ENCODE measurements around the gene MT2A. TPM values are rescaled to one million over a fixed set of nuclear protein-coding genes. Genes with fewer than 3 reads are reported as not detected.

MT2A gene
- total and polyA plus RNA-seq, 7 donors = 37.5 to 968 (median 161) TPM

DNA sequence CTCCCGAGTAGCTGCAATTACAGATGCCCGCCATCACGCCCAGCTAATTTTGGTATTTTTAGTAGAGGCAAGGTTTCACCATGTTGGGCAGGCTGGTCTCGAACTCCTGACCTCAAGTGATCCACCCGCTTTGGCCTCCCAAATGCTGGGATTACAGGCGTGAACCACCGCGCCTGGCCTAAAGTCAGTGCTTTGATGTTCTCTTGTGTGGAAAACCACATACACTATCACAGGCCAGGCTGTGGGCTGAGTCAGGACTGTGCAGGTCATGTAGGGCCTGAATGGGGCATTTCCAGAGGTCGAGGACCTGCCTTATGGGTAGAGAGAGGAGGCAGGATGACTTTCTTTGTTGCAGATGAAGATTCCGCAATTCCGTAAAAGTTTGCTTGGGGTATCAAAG is 24.1 kb upstream of the MT2A start:
- Histone ChIP-seq H3K36me3 (no peaks in the 10 kb centered on the region), H3K27me3 (peaks cover 5 to 24% (median 11%) of the 10 kb centered on the region in 3 donors), H3K4me1 (peaks cover 0 to 5% (median 5%) of the 10 kb centered on the region in 4 donors), H3K27ac (no peak overlapping the region), H3K9me3 (no peaks in the 10 kb centered on the region), H3K4me3 (no peak overlapping the region)
- 86 to 92% methylated on average over 11 of the region's 11 CpGs for WGBS, 2 donors
- DNase-seq = no peak
- intact Hi-C loops (cut with DNase I) = no loop called here
- TF ChIP-seq, protein P1, sequence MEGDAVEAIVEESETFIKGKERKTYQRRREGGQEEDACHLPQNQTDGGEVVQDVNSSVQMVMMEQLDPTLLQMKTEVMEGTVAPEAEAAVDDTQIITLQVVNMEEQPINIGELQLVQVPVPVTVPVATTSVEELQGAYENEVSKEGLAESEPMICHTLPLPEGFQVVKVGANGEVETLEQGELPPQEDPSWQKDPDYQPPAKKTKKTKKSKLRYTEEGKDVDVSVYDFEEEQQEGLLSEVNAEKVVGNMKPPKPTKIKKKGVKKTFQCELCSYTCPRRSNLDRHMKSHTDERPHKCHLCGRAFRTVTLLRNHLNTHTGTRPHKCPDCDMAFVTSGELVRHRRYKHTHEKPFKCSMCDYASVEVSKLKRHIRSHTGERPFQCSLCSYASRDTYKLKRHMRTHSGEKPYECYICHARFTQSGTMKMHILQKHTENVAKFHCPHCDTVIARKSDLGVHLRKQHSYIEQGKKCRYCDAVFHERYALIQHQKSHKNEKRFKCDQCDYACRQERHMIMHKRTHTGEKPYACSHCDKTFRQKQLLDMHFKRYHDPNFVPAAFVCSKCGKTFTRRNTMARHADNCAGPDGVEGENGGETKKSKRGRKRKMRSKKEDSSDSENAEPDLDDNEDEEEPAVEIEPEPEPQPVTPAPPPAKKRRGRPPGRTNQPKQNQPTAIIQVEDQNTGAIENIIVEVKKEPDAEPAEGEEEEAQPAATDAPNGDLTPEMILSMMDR (IDR thresholded peaks at IDR 0.05) = no peak
- TF ChIP-seq POLR2AphosphoS5 (IDR thresholded peaks at IDR 0.05) = no peak
- no peak for TF ChIP-seq POLR2A (IDR thresholded peaks at IDR 0.05)
- no peak for TF ChIP-seq EP300 (IDR thresholded peaks at IDR 0.05)

DNA sequence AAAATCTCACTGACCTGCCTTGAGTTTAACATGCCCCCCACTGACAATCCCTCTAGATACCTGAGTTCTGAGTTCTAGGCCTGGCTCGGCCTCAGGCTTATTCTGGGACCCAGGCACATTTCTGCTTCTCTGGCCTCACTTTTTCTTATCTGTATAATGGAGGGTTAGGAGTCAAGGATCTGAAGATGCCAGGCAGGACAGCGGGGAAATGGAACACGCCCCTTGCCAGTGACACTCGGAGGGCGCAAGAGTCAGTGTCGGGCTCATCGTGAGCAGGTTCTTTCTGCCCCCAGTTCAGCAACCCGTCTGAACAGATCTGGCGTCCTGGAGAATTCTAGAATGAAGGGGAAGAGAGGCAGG is 19.6 kb upstream of the MT2A start:
- Histone ChIP-seq H3K27ac (no peak overlapping the region), H3K36me3 (no peaks in the 10 kb centered on the region), H3K9me3 (no peaks in the 10 kb centered on the region), H3K4me1 (peaks cover 0 to 12% (median 10%) of the 10 kb centered on the region in 4 donors), H3K27me3 (peaks cover 9 to 41% (median 20%) of the 10 kb centered on the region in 3 donors), H3K4me3 (peak overlapping the region in 3 of 4 donors; percentile 23 to 49 (median 48))
- intact Hi-C loops (cut with DNase I) = loop anchor here (5.0 kb wide), 1 partner anchor 109 kb away; no protein-coding TSS in a partner anchor
- 24 to 38% methylated on average over 9 of the region's 9 CpGs for WGBS, 2 donors
- TF ChIP-seq POLR2AphosphoS5 (IDR thresholded peaks at IDR 0.05) (no peak), POLR2A (IDR thresholded peaks at IDR 0.05) (no peak), EP300 (IDR thresholded peaks at IDR 0.05) (no peak)
- TF ChIP-seq, protein P1 (IDR thresholded peaks at IDR 0.05) = no peak
- DNase-seq = no peak

DNA sequence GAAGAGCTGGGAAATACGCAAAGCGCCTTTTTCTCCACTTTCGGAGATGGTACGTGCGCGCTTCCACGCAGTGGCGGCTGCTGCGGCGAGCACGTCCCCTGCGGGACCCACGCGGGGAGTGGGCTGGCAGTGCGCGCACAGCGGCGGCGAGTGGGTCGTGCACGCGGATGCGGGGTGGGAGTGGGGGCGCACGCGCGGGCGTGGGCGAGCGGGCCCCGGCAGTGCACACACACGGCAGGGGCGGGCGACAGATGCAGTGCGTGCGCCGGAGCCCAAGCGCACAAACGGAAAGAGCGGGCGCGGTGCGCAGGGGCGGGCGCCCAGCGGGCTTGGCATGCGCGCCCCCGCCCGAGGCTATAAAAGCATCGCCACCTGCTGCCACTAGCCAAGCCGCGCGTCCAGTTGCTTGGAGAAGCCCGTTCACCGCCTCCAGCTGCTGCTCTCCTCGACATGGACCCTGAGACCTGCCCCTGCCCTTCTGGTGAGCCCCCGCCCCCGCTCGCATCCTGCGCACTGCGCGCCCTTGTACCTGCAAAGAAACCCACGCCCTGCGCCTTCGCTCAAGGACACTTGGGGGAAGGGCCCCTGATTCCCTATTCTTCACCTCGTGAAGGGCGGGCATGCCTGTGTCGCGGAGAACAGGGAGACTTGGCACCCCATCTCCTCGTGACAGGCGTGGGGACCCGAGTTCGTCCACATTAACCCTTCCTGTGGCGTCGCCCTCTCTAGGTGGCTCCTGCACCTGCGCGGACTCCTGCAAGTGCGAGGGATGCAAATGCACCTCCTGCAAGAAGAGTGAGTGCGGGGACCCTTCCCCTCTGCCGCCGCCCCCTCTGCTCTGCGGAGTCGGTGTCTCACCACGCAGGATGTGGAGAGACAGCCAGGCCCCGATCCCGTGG is 19.0 kb upstream of the MT2A start, which contains the start of gene MT3:
TSS of gene MT3 (plus strand) at position 388 of the 899 bp plus-strand sequence. CDS start at position 451, 63 bp downstream.
- 6 to 8% methylated on average over 87 of the region's 87 CpGs for WGBS, 2 donors
- intact Hi-C loops (cut with DNase I) = loop anchor here (5.0 kb wide), 1 partner anchor 108 kb away; no protein-coding TSS in a partner anchor
- Histone ChIP-seq H3K9me3 (no peaks in the 10 kb centered on the region), H3K36me3 (no peaks in the 10 kb centered on the region), H3K4me1 (peaks cover 0 to 12% (median 10%) of the 10 kb centered on the region in 4 donors), H3K27ac (no peak within 1 kb of the TSS), H3K27me3 (peaks cover 9 to 41% (median 20%) of the 10 kb centered on the region in 3 donors), H3K4me3 (peak within 1 kb of the TSS; percentile 14 to 49 (median 36))
- no peak for DNase-seq
- TF ChIP-seq POLR2AphosphoS5 (IDR thresholded peaks at IDR 0.05) = peak in 2 of 4 donors; percentile 46 to 63
- TF ChIP-seq POLR2A (IDR thresholded peaks at IDR 0.05) = no peak

DNA sequence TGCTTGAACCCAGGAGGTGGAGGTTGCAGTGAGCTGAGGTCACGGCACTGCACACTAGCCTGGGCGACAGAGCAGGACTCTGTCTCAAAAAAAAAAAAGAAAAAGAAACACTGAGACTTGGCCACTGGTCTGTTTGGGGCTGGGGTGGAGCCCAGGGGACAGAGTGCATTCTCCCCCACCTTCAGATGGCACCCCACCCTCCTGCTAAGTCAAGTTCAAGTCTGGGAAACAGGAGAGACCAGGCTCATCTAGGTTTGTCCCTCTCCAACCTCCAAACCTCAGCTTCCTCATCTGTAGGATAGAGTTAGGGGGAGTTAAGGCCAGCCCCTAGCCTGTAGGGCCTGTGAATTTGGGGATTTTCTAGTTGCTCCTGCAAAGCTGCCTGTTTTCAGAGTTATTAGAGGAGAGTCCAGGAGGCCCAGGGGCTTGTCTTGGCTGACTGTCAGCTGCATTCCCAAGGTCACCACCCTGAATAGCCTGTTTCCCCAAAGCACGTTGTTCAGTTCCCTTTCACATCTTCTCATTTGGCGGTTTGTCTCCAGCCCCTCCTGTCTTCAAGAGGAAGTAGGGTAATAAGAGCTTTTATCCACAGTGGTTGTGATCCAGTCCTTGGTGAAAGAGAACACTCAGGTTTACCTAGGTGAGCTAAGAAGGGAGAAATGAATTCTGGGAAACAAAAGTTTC is 16.9 kb upstream of the MT2A start:
- no peak overlapping the region for H3K27ac ChIP-seq
- no peaks in the 10 kb centered on the region for H3K9me3 ChIP-seq
- 31 to 52% methylated on average over 4 of the region's 4 CpGs for WGBS, 2 donors
- intact Hi-C loops (cut with DNase I) = no loop called here
- no peak overlapping the region for H3K4me3 ChIP-seq
- peaks cover 9 to 41% (median 20%) of the 10 kb centered on the region in 3 donors for H3K27me3 ChIP-seq
- peaks cover 0 to 12% (median 10%) of the 10 kb centered on the region in 4 donors for H3K4me1 ChIP-seq
- H3K36me3 ChIP-seq = no peaks in the 10 kb centered on the region
- no peak for DNase-seq
- TF ChIP-seq EP300 (IDR thresholded peaks at IDR 0.05) = no peak
- TF ChIP-seq, protein P1 (IDR thresholded peaks at IDR 0.05) = no peak
- TF ChIP-seq POLR2A (IDR thresholded peaks at IDR 0.05) = no peak
- TF ChIP-seq POLR2AphosphoS5 (IDR thresholded peaks at IDR 0.05) = no peak

All from sigmoid colon (tissue), 7 donors.